Measurements from ENCODE around the gene TNC. TPM values are rescaled to one million over a fixed set of nuclear protein-coding genes. Genes with fewer than 3 reads are reported as not detected.

TNC gene
- total and polyA plus RNA-seq, 2 of the 4 experiments (the other 2 are of a cell fraction), result 192 to 253 TPM

GRCh38 chr9:115012486-115012885 is 105.5 kb downstream of the TNC start:
- no peak overlapping the region for H3K18ac ChIP-seq (ENCODE audit: low read depth, low read length)
- H3K56ac ChIP-seq (ENCODE audit: extremely low read depth, insufficient read depth, low read length), result no peak overlapping the region
- 100% methylated on average over 1 of the region's 3 CpGs; no CpG with 5 or more reads in 1 of the 2 experiments for WGBS, 2 experiments (ENCODE audit: extremely low coverage in 2 of 2, insufficient read length in 1 of 2)
- H3K4me1 ChIP-seq (ENCODE audit: control insufficient read depth, insufficient read depth, low read length), result peaks cover 2% of the 10 kb centered on the region; the same call in 1 of the 2 replicates
- peaks cover 4% of the 10 kb centered on the region for H3K9me1 ChIP-seq (ENCODE audit: insufficient read depth, low read length)
- POLR2A ChIA-PET (ENCODE audit: unreplicated experiment), result no interaction called here
- no TSS peak for BruUV-seq (replicated peaks)
- TF ChIP-seq NFE2L2 (IDR thresholded peaks at IDR 0.05; ENCODE audit: low read depth, low read length) (no peak), ELK1 (IDR thresholded peaks at IDR 0.05; ENCODE audit: borderline replicate concordance, low read depth, low read length) (no peak), RAD21 (IDR thresholded peaks at IDR 0.05; ENCODE audit: low read length) (no peak), FOS (IDR thresholded peaks at IDR 0.05; ENCODE audit: low read depth, low read length) (no peak), MAZ (IDR thresholded peaks at IDR 0.05; ENCODE audit: borderline replicate concordance, low read depth, low read length) (no peak), POLR2A (IDR thresholded peaks at IDR 0.05; ENCODE audit: low read depth, low read length) (no peak), MXI1 (IDR thresholded peaks at IDR 0.05; ENCODE audit: borderline replicate concordance, low read depth, low read length) (no peak), RCOR1 (IDR thresholded peaks at IDR 0.05; ENCODE audit: insufficient replicate concordance, low read length) (no peak), BHLHE40 (IDR thresholded peaks at IDR 0.05; ENCODE audit: low read depth, low read length) (no peak), CHD1 (IDR thresholded peaks at IDR 0.05; ENCODE audit: low read depth, low read length) (no peak), SMC3 (IDR thresholded peaks at IDR 0.05; ENCODE audit: low read depth, low read length) (no peak), RFX5 (IDR thresholded peaks at IDR 0.05; ENCODE audit: low read depth, low read length) (no peak), MAFK (IDR thresholded peaks at IDR 0.05; ENCODE audit: low read depth, low read length) (no peak), CEBPB (IDR thresholded peaks at IDR 0.05; ENCODE audit: low read depth, low read length) (no peak)
- TF ChIP-seq, protein P1, sequence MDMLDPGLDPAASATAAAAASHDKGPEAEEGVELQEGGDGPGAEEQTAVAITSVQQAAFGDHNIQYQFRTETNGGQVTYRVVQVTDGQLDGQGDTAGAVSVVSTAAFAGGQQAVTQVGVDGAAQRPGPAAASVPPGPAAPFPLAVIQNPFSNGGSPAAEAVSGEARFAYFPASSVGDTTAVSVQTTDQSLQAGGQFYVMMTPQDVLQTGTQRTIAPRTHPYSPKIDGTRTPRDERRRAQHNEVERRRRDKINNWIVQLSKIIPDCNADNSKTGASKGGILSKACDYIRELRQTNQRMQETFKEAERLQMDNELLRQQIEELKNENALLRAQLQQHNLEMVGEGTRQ (IDR thresholded peaks at IDR 0.05; ENCODE audit: low read depth, low read length), result no peak
- TF ChIP-seq, protein P2, sequence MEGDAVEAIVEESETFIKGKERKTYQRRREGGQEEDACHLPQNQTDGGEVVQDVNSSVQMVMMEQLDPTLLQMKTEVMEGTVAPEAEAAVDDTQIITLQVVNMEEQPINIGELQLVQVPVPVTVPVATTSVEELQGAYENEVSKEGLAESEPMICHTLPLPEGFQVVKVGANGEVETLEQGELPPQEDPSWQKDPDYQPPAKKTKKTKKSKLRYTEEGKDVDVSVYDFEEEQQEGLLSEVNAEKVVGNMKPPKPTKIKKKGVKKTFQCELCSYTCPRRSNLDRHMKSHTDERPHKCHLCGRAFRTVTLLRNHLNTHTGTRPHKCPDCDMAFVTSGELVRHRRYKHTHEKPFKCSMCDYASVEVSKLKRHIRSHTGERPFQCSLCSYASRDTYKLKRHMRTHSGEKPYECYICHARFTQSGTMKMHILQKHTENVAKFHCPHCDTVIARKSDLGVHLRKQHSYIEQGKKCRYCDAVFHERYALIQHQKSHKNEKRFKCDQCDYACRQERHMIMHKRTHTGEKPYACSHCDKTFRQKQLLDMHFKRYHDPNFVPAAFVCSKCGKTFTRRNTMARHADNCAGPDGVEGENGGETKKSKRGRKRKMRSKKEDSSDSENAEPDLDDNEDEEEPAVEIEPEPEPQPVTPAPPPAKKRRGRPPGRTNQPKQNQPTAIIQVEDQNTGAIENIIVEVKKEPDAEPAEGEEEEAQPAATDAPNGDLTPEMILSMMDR (conservative IDR thresholded peaks at IDR 0.05; ENCODE audit: low read depth, low read length), result no peak
- no peak overlapping the region for H3K4ac ChIP-seq (ENCODE audit: low read depth, low read length)
- H2AK9ac ChIP-seq (replicated peaks; ENCODE audit: low read depth, low read length, poor library complexity), result no peak overlapping the region
- no peaks in the 10 kb centered on the region for H4K20me1 ChIP-seq (ENCODE audit: insufficient read depth, low read length)
- H3K9me3 ChIP-seq (ENCODE audit: control insufficient read depth, insufficient read depth, low read length), result no peaks in the 10 kb centered on the region
- H2BK5ac ChIP-seq (ENCODE audit: low read depth, low read length, poor library complexity, severe bottlenecking), result no peak overlapping the region
- intact Hi-C loops (cut with micrococcal nuclease), result loop anchor here (10.0 kb wide), 1 partner anchor 578 kb away; no protein-coding TSS in a partner anchor
- no peak overlapping the region for H3K27ac ChIP-seq (ENCODE audit: insufficient read depth, low read length)
- no peak overlapping the region for H4K8ac ChIP-seq (ENCODE audit: low read depth in 2 of 2, low read length in 2 of 2)
- no peak overlapping the region for H4K91ac ChIP-seq (ENCODE audit: insufficient read depth, low read depth, low read length)
- no peak overlapping the region for H2AK5ac ChIP-seq (ENCODE audit: low read depth, low read length)
- H3K14ac ChIP-seq (replicated peaks; ENCODE audit: low read depth, low read length), result no peak overlapping the region
- ATAC-seq (ENCODE audit: low read depth) (no peak), DNase-seq (no peak)
- no peak overlapping the region for H3K4me3 ChIP-seq (ENCODE audit: insufficient read depth, low read depth, low read length)
- no peak overlapping the region for H3K23ac ChIP-seq (ENCODE audit: low read depth, low read length)
- peaks cover 5% of the 10 kb centered on the region for H3K27me3 ChIP-seq (ENCODE audit: control insufficient read depth, insufficient read depth, low read length)
- no peak overlapping the region for H3K9ac ChIP-seq (ENCODE audit: low read depth, low read length)
- in situ Hi-C loops (cut with MboI; ENCODE audit: low sequenced_read_pairs), result loop anchor here (5.0 to 10.0 kb wide), 6 partner anchors 100 to 598 kb away; no protein-coding TSS in a partner anchor
- no peak overlapping the region for H2BK120ac ChIP-seq (ENCODE audit: low read depth, low read length)
- H3K4me2 ChIP-seq (ENCODE audit: low read depth, low read length), result no peak overlapping the region
- H2AFZ ChIP-seq (replicated peaks; ENCODE audit: low read length, poor library complexity), result no peak overlapping the region
- H3K36me3 ChIP-seq (ENCODE audit: control insufficient read depth, insufficient read depth, low read length), result no peaks in the 10 kb centered on the region
- dilution Hi-C loops (cut with HindIII; ENCODE audit: low sequenced_read_pairs, unreplicated experiment), result no loop called here
- CTCF ChIA-PET, result interaction anchor here (2.4 kb wide), 1 partner anchor 331 kb away, joined by 6 read pairs; no protein-coding TSS in a partner anchor
- H4K5ac ChIP-seq (ENCODE audit: low read depth, low read length), result no peak overlapping the region
- no peaks in the 10 kb centered on the region for H3K79me1 ChIP-seq (ENCODE audit: low read depth in 1 of 2, low read length in 2 of 2)
- H2BK20ac ChIP-seq (ENCODE audit: low read depth, low read length), result no peak overlapping the region
- H2BK15ac ChIP-seq (ENCODE audit: low read depth, low read length), result no peak overlapping the region

All from IMR-90 (cell line).